ENCODE data around the gene MGLL. TPM values are rescaled to one million over a fixed set of nuclear protein-coding genes. Genes with fewer than 3 reads are reported as not detected.
A peak's percentile ranks its signal among the peaks of the same experiment; 100 is the strongest.

Gene MGLL
- total and polyA plus RNA-seq, 8 donors = 10.5 to 118 (median 37.9) TPM

- Histone ChIP-seq H3K9me3 (no peaks in the 10 kb centered on the region), H3K4me3 (no peak overlapping the region), H3K36me3 (no peaks in the 10 kb centered on the region), H3K27me3 (no peaks in the 10 kb centered on the region), H3K4me1 (peaks cover 26 to 75% (median 47%) of the 10 kb centered on the region in 4 donors), H3K27ac (no peak overlapping the region)
- no peak for TF ChIP-seq EP300 (IDR thresholded peaks at IDR 0.05)
- TF ChIP-seq POLR2A (IDR thresholded peaks at IDR 0.05) = no peak
- TF ChIP-seq CTCF (IDR thresholded peaks at IDR 0.05) = no peak
- intact Hi-C loops (cut with DNase I; ENCODE audit: low total_unique reads) = no loop called here
- 70 to 96% (median 88%) methylated on average over 1 of the region's 1 CpG for WGBS, 5 donors
- no peak for DNase-seq
Observed at GRCh38 chr3:127741690-127742089, 80.6 kb downstream of the MGLL start.

GRCh38 chr3:127741246-127741645, 81.1 kb downstream of the MGLL start:
- H3K4me1 ChIP-seq = peaks cover 26 to 75% (median 49%) of the 10 kb centered on the region in 4 donors
- no peaks in the 10 kb centered on the region for H3K36me3 ChIP-seq
- no peaks in the 10 kb centered on the region for H3K27me3 ChIP-seq
- no peak for DNase-seq
- peak overlapping the region in 2 of 5 donors; percentile 20 to 31 for H3K27ac ChIP-seq
- no peaks in the 10 kb centered on the region for H3K9me3 ChIP-seq
- H3K4me3 ChIP-seq = no peak overlapping the region
- WGBS, 5 donors = 95 to 99% (median 96%) methylated on average over 7 to 8 of the region's 8 CpGs
- intact Hi-C loops (cut with DNase I; ENCODE audit: low total_unique reads) = no loop called here
- TF ChIP-seq EP300 (IDR thresholded peaks at IDR 0.05) (no peak), POLR2AphosphoS5 (IDR thresholded peaks at IDR 0.05) (no peak), POLR2A (IDR thresholded peaks at IDR 0.05) (no peak), CTCF (IDR thresholded peaks at IDR 0.05) (no peak)

GRCh38 chr3:127740136-127740915, 82.0 kb downstream of the MGLL start:
- TF ChIP-seq POLR2AphosphoS5 (IDR thresholded peaks at IDR 0.05) = no peak
- no peak for TF ChIP-seq POLR2A (IDR thresholded peaks at IDR 0.05)
- TF ChIP-seq CTCF (IDR thresholded peaks at IDR 0.05) = no peak
- TF ChIP-seq EP300 (IDR thresholded peaks at IDR 0.05) = no peak

GRCh38 chr3:127739347-127740135, 82.8 kb downstream of the MGLL start:
- TF ChIP-seq POLR2A (IDR thresholded peaks at IDR 0.05) = no peak
- no peak for TF ChIP-seq CTCF (IDR thresholded peaks at IDR 0.05)
- TF ChIP-seq EP300 (IDR thresholded peaks at IDR 0.05) = no peak
- no peak for TF ChIP-seq POLR2AphosphoS5 (IDR thresholded peaks at IDR 0.05)

More at GRCh38 chr3:127740136-127740915, 82.0 kb downstream of the MGLL start:
- Histone ChIP-seq H3K4me3 (no peak overlapping the region), H3K4me1 (peaks cover 36 to 76% (median 55%) of the 10 kb centered on the region in 4 donors), H3K27me3 (no peaks in the 10 kb centered on the region), H3K27ac (peak overlapping the region in 3 of 5 donors; percentile 80 to 88 (median 85)), H3K36me3 (no peaks in the 10 kb centered on the region), H3K9me3 (no peaks in the 10 kb centered on the region)
- intact Hi-C loops (cut with DNase I; ENCODE audit: low total_unique reads) = no loop called here
- DNase-seq = no peak
- WGBS, 5 donors = 89 to 93% (median 89%) methylated on average over 20 of the region's 20 CpGs

More at GRCh38 chr3:127739347-127740135, 82.8 kb downstream of the MGLL start:
- peak overlapping the region in 4 of 5 donors; percentile 78 to 88 (median 82) for H3K27ac ChIP-seq
- no peaks in the 10 kb centered on the region for H3K27me3 ChIP-seq
- H3K36me3 ChIP-seq = no peaks in the 10 kb centered on the region
- DNase-seq = no peak
- intact Hi-C loops (cut with DNase I; ENCODE audit: low total_unique reads) = no loop called here
- H3K4me3 ChIP-seq = no peak overlapping the region
- peaks cover 43 to 76% (median 57%) of the 10 kb centered on the region in 4 donors for H3K4me1 ChIP-seq
- 72 to 80% (median 77%) methylated on average over 12 of the region's 12 CpGs for WGBS, 5 donors
- no peaks in the 10 kb centered on the region for H3K9me3 ChIP-seq
